Measurements from ENCODE around the gene KCNK3.
"Not testable (repeated sequence)": the region's sequence is repeated elsewhere in the genome, so short reads cannot be mapped to it uniquely, and the experiment has no call there.

Gene KCNK3

DNA sequence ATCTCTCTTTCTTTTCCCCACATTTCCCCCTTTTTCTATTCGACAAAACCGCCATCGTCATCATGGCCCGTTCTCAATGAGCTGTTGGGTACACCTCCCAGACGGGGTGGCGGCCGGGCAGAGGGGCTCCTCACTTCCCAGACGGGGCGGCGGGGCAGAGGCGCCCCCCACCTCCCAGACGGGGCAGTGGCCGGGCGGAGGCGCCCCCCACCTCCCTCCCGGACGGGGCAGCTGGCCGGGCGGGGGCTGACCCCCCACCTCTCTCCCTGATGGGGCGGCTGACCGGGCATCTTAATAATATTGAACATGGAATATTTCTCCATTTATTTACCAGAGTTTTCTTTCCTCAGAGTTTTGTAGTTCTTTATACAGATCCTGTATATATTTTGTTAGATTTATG is 27.2 kb upstream of the KCNK3 start:
- not testable (repeated sequence) for DNase-seq (ENCODE audit: low read depth in 1 of 2, low spot score in 1 of 2)

DNA sequence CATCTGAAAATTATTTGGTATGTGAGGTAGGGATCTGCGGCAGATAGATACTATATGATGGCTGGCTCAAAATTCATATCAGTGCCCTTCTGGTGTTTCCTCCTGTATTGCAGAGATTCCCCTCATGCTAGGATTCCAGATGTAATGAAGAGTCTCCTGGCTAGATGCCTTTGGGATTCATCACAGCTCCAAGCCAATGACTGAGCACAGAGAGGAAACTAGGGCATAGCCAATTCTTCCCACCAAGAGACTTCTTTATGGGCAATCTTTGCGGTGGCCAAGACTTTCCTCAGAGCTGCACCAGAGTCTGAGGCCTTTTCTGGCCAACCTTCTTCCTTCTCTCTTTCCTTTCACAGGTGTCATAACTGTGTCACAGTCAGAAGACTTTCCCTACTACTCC is 25.9 kb upstream of the KCNK3 start:
- DNase-seq (ENCODE audit: low read depth in 1 of 2, low spot score in 1 of 2): no peak

DNA sequence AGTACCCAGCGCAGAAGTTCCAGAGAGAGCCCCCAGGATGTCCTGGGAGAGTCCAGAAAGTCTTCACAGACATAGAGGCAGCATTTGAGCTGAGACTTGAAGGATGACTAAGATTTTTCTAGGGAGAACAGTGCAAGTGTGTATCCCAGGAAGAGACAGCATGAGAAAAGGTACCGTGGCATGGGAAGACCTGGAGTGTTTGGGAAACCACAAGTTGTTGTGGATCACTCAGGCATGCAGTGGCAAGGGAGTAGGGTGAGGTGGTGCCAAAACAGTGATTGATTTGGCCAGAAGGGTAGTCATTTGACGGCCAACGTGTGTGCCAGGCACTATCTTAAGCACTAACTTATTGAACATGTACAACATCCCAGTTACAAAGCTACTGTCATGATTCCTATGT is 24.5 kb upstream of the KCNK3 start:
- no peak for DNase-seq (ENCODE audit: low read depth in 1 of 2, low spot score in 1 of 2)

DNA sequence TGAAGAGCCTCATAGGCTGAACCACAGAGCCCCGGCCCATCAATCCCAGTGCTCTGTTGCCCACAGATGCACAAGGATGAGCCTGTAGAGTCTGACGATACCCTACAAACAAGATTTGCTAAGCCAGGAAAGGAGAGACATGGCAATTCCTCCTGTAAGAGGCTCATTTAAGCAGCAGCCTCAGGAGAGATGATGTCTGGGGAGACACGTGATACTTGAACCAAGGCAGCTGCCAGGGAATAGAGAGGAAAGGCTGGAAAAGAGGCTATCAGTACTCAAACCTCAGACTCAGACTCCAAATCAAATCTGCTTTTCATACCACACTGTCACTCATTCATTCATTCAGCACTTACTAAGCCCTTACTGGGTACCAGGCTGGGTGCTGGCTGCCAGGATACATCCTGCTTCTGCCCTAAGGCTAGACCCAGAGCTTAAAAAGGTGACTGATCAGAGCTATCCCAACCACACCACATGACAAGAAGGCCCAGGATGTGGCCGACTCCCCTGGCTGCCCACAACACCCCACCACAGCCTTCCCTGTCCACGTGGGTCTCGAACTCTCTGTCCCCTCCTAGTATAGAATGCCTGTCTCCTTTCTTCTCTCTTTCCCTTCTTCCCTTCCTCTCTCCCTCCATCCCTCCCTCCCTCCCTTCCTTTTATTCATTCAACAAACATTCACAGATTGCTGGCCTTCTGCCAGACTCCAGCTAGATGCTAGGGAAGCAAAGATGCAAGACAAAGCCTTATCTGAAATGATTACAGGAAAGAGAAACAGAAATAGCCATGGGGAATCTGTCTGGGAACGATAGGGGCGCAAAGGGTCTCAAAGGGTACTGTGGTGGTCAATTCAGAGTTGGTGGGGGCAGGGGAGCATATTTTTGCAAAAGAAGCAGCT is 23.4 kb upstream of the KCNK3 start:
- no peak for DNase-seq (ENCODE audit: low read depth in 1 of 2, low spot score in 1 of 2)

DNA sequence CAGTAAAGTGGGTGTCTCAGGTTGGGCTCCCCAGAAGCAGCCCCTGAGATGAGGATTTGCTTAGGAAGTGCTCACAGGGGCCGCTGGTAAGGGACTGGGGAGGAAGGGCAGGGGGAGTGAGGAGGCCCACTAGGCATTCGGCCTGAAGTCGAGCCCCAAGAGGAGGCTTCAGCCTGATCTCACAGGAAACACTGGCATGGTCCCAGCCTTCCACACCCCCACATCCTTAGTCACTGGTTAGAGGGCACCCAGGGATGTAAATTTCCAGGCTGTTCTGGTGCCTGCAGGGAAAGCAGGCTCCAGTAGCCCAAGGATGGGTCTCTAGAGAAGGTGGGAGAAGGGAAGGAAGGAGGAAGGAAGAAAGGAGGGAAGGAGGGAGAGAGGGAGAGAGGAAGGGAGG is 22.4 kb upstream of the KCNK3 start:
- no peak for DNase-seq (ENCODE audit: low read depth in 1 of 2, low spot score in 1 of 2)

DNA sequence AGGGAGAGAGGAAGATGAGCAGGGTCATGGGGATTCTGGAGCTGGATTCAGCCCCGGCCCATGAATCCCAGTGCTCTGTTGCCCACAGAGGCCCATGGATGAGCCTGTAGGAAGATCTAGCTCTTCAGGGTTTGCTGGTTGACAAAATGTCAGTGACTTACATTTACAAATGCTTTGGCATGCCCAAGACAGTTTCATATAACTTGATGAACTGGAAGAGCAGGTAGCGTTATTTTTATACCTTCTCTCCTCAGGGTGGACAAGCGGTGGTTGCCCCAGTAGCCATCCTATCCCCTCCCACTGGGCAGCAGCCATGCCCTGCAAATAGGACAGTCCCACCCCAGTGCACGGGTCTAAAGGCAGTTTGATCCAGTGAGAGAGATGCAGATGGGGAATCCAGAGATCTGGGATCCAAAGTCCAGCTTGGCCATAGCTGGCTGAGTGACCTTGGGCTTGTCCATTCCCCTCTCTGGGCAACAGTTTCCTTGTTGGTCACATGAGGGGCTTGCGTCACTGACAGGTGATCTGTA is 21.5 kb upstream of the KCNK3 start:
- no peak for DNase-seq (ENCODE audit: low read depth in 1 of 2, low spot score in 1 of 2)

DNA sequence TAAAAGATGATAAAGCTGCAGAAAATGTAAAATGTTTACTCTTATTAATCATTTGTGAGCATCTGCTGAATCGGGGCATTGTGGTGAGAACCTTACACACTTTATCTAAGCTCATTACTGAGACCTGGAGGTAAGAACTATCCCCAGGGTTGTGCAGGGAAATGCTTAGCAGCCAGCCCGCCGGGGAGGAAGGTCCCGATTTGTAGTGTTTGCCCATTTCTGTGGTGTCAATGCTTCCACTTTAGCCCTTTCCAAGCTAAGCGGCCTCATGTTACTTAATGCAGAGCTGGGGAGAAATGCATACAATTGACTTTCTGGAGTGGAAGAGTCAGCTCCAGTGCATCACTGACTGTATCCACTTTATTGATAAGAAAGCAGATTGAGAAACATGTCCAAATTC is 20.8 kb upstream of the KCNK3 start:
- DNase-seq (ENCODE audit: low read depth in 1 of 2, low spot score in 1 of 2): no peak

DNA sequence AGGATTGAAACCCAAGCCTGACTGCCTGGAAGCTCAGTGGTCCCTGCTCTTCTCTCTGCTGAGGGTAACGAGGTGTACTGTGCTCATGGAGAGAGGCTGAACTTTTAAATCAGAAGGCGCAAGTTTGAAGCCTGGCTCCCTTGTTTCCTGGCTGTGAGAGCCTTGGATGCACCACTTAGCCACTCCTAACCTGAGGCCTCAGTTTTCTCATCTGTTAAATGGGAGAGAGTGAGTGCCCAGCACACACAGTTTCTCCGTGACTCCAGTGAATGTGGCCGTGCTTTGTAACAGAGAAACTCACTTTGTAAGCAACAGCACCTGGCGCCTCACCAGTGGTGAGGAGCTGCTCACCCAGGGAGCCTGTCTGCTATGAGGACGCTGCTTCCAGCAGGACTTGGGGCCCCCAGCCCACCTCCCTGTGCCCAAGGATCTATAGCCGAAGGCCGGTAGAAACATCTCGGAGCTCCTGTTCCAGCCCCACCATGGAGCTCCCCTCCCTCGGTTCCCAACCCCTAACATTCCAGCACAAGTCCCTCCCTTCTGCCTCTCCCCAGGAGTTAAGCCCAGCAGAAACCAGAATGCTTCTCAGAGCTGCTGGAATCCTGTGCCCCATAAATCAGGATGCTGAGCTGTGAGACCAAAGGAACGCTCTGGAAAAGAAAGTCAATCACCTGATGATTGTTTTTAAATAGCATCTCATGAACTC is 20.3 kb upstream of the KCNK3 start:
- DNase-seq (ENCODE audit: low read depth in 1 of 2, low spot score in 1 of 2): no peak

DNA sequence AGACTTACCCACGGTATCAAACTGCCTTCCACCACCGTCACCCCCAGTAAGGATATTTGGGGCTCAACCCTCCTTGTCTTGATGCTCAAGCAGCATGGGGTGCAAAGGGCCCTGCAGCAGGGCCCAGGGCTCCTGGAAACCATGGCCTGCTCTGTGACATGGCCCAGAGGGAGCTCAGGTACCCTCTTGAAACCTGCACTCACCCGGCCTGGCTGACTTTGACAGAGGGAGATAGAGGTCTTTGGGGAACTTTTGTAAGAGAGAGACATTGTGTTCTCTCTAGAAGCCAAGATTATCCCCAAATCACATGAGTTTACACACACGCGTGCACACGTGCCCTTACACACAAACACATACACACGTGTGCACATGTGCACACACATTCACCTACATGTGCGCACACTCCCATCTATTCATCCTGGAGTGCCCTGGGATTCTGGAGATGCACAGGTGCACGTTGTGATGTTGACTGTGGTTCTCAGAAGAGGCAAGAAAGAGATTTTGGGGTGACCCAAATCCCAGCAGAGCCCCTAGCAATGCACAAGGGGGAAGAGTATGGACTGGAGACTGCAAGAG is 19.6 kb upstream of the KCNK3 start:
- no peak for DNase-seq (ENCODE audit: low read depth in 1 of 2, low spot score in 1 of 2)

DNA sequence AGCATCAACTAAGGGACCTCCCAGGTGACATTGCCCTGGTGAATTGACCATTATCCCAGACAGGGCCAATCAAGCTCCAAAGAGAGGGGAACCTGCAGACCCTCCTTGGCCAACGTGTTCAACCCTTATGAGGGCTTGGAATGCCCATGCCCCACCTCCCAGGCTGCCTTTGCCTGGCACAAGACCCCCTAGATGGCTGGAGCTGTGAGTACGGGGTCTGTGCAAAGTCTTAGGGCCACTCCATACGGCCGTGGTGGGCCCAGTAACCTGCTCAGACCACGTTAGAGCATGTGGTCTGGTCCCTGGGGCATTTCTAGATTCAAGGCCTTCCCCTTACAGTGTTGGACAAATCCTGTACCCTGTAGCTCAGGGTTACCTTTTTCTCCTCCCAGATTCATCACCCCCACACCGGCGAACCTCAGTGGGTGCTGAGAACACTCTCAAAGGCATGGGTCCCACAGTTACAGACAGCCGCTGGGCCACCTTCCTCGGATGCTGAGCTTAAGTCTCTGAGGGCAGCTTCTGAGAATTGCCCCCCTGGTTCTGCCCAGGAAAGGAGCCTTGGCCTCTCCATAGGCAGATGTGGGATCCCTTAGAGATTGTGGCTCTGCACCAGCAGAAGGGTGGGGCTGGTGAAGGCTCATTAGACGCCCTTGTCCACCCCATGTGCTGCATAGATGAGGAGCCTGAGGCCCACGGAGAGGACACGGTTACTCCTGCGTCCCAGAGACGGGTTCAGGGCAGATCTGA is 18.3 kb upstream of the KCNK3 start:
- no peak for DNase-seq (ENCODE audit: low read depth in 1 of 2, low spot score in 1 of 2)

DNA sequence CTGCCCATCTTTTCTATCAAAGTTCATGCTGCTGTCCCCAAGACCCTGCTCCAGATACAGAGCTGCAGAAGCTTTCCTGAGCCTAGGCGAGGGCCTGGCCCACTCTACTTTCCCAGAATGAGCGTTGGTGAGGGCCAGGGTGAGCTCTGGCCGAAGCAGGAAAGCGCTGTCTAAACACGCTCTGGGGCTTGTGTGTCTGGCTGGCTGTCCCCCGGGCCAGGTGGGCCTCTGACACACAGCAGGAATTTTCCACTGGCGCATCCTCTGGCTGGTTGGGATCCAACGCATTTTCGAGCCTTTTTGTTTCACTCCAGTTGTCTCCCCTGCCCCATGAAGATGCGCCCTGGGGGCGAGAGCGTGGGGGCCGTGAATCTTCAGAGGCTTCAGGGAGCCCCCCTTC is 17.8 kb upstream of the KCNK3 start:
- DNase-seq (ENCODE audit: low read depth in 1 of 2, low spot score in 1 of 2): no peak

DNA sequence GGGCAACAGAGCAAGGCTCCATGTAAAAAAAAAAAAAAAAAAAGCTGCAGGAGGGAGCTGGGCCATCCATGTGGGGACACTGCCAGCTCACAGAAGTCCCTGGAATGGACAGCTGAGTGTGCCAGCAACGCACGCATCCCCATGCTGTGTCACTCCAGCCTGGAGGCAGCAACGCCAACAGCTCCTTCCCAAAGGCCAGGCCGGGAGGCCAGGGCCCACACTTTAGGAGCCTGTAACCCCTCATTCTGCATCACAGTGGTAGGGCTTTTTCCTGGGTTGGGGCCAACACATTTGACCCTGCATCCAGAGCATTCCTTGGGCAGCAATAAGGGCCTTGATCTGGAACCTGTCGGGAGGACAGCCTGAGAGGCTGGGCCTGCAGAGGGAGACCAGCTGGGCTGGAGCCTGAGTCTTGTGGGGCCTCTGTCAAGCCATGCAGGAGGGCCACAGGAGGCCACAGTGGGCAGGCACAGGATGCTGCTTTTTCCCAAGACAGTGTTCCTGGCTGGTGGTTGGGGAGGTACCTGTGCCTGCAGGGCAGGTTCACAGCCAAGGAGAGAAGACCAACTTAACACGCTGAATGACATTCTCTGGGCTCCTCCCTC is 16.8 kb upstream of the KCNK3 start:
- no peak for DNase-seq (ENCODE audit: low read depth in 1 of 2, low spot score in 1 of 2)

DNA sequence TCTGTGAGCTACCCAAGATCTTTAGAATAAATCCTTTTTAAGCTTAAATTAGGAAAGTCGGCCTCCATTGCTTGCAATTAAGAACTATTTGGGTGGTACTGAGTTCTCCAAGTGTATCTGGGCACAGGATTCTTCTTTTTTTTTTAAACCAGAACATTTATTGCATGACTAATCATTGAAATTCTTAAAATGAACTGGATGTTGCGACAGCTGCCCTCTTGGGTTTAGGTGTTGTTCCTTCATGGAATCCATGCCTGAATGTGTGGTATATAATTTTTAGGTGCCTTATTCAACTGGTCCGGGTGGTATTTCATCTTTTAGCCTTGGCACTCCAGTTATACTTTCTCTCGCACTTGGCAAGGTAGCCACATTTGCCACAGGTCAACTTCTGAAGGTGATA is 14.5 kb upstream of the KCNK3 start:
- no peak for DNase-seq (ENCODE audit: low read depth in 1 of 2, low spot score in 1 of 2)

DNA sequence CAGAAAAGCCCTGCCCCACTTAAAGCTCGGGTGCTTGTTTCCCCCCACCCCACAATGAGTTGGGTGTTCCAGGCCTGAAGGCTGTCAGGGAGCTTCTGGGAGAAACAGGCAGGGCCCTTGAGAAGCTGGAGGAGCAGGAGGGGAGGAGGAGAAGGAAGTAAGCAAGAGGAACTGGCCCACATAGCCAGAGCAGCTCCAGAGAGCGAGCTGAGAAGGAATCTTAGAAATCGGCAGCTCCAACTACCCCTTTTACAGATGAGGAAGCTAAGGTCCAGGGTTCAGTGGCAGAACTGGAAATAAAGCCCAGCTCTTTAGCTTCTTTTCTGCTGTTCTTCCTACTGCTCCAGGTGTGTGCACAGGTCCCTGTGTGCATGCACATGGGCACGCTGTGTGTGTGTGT is 12.7 kb upstream of the KCNK3 start:
- DNase-seq (ENCODE audit: low read depth in 1 of 2, low spot score in 1 of 2): no peak

DNA sequence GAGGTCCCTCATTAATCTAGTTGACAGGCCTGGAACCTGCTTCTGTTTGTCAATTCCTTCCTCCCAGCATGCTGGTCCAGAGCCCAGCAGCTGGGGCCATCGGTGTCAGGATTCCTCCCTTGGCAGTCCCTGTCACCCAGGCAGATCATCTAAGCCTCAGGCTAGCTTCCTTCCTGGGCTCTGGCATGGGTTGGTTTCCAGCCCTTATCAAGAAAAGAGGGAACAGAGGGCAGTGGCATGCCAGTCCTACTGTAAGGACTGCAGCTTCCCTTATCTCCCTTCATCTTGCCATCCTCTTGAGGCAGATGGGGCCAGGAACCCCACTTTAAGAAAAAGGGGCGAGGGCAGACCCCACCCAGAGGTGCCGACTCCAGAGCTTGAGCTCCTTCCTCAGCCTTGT is 10.9 kb upstream of the KCNK3 start:
- no peak for DNase-seq (ENCODE audit: low read depth in 1 of 2, low spot score in 1 of 2)

DNA sequence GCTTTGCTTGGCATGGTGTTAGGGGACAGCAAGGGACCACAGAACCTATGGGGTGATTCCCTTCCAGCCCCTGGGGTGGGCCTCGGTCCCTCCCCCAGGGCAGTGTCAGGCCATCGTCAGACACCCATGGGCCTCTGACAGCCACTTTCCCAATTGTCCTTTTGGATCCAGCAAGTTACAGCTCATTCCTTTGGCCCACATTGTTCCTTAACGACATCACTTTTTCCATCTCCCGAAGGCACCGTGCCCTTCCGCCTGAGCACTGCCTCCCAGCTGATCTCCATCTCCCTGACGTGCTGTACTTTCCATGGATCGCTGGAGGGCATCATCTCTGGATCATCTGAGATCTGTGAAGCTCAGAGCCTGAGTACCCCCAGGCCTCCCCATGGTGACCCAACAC is 10.4 kb upstream of the KCNK3 start:
- DNase-seq (ENCODE audit: low read depth in 1 of 2, low spot score in 1 of 2): no peak

DNA sequence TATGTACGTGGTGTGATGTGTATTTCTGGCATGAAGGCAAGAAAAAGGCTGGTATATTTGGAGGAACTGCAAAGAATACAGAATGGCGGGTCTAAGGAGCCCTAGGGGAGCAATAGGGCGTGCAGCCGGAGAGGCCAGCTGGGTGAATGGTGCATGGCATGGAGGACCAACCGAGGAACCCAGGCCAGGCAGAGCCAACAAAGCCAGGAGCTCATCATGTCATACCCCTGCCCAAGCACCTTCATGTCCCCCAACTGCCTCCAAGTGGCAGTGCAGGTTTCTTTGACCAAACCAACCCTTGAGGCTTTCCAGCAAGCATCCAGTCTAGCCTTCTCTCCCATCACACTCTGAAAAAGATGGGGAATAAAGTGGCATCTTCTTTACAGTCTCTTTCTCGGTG is 8.9 kb upstream of the KCNK3 start:
- DNase-seq (ENCODE audit: low read depth in 1 of 2, low spot score in 1 of 2): no peak

DNA sequence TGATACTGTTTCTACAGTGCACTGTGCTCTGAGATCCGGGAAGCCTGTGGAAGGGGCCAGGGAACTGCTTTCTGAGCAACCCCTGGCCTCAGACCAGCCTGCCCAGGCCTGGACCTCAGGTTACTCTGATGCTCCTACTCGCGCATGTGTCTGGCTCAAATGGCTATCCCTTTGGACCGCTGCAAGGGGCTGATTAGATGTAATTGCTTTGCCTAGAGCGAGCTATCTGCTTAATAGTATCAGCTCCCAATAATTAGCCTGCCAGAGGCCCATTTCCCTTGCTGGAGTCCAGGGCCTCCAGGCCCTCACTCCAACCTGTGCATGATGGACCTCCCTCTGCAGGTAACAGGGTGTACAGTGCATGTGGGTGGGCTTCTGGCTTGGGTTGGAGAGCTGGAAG is 7.2 kb upstream of the KCNK3 start:
- no peak for DNase-seq (ENCODE audit: low read depth in 1 of 2, low spot score in 1 of 2)

DNA sequence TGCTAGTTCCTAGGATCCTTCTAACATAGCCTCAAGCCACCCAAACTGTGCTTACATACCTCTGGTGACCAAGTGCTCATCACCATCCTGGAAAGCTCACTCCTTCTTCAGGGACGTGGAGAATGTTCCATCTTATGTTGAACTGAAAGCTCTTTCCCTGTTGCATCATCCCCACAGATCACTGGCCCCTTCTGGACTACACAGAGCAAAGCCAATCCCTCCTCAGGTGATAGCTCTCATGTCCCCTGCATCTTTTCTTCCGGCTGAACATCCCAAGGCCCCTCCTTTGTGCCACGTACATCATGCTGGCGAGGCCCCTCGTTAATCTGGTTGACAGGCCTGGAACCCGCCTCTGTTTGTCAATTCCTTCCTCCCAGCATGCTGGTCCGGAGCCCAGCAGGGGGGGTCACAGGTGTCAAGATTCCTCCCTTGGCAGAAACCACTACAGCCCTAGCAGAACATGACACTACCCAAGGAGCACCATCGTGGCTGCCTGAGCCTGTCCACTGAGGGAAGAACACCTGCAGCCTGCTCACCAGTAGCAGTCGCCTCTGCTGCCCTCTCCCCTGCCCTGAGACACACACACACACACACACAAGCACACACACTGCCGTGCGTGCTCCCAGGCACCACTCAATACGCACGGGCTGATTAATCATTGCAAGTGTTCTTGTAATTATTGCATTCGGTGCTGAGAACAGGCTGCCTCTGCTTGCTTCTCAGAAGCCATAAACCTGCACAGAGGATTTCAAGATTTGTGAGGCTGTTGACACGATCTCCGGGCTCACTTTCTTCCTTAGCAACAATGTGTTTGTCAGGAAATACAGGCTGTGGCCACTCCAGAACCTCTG is 6.3 kb upstream of the KCNK3 start:
- DNase-seq (ENCODE audit: low read depth in 1 of 2, low spot score in 1 of 2): no peak

DNA sequence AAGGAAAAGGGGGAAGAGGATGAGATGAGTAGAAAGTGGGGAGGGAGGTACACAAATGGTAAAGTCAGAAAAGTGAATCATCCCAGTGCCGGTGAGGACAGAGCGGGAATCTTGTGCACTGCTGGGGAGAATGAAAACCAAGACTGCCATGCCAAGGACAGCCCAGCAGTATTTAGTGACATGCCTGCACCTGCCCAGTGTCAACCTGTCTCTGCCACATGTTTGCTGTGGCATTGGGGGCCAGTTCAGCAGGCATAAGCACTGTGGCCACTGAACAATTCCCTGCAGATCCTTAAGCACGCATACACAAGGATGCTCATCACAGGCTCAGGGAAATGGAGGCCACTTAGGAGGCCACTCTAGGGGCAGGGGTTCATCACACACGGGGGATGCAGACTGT is 5.2 kb upstream of the KCNK3 start:
- no peak for DNase-seq (ENCODE audit: low read depth in 1 of 2, low spot score in 1 of 2)

All from activated T-helper 1 cell treated with anti-CD3 and anti-CD28 coated beads, Interleukin-2, amount 50 U/mL, for 16 hours (primary cell).